Airway epithelial cell (primary cell): ENCODE data around the gene UBE4A. TPM values are rescaled to one million over a fixed set of nuclear protein-coding genes. Genes with fewer than 3 reads are reported as not detected.

Source experiments
- total RNA-seq: library from RNA; depleted of rRNA; stranded (reverse); fragments of >200 nt; gene quantifications from 2 replicates; pipeline ENCODE4 v1.2.3, GENCODE V29; 2015

UBE4A gene
- 22.4 and 32.5 TPM in 2 replicates for total RNA-seq

GRCh38 chr11:118359295-118359958 lies at the start of gene UBE4A:
Gene UBE4A, plus strand, starts transcription at chr11:118359600. Its CDS starts 5,481 bp downstream, at chr11:118365081.

GRCh38 chr11:118342503-118343161 lies 16.8 kb upstream of the UBE4A start, which contains the start of gene CD3D:
Gene CD3D, minus strand, starts transcription at chr11:118342705. Its CDS starts 98 bp downstream, at chr11:118342607.

GRCh38 chr11:118343981-118344515 lies 15.4 kb upstream of the UBE4A start, which contains the start of gene CD3G:
Gene CD3G, plus strand, starts transcription at chr11:118344344. Its CDS starts 80 bp downstream, at chr11:118344424.

GRCh38 chr11:118401151-118401879 lies 41.9 kb downstream of the UBE4A start, which contains the start of gene ATP5MG:
Gene ATP5MG, plus strand, starts transcription at chr11:118401606. Its CDS starts 60 bp downstream, at chr11:118401666.

GRCh38 chr11:118435893-118436624 lies 76.7 kb downstream of the UBE4A start, which contains the start of gene KMT2A:
Gene KMT2A, plus strand, starts transcription at chr11:118436492. Its CDS starts 21 bp downstream, at chr11:118436513.

Other genes starting within 250 kb of the UBE4A start
- 1.6 and 2.3 TPM in 2 replicates for gene SCN4B, start 206.8 kb upstream of the UBE4A start, total RNA-seq
- gene SCN2B, start 183.0 kb upstream of the UBE4A start, total RNA-seq = 0.23 and 0.42 TPM in 2 replicates
- gene JAML, start 134.6 kb upstream of the UBE4A start, total RNA-seq = not detected in 2 replicates
- gene MPZL3, start 107.2 kb upstream of the UBE4A start, total RNA-seq = 16.5 and 20.0 TPM in 2 replicates
- gene MPZL2, start 95.3 kb upstream of the UBE4A start, total RNA-seq = 114 and 137 TPM in 2 replicates
- not detected in 2 replicates for gene CD3E, start 54.9 kb upstream of the UBE4A start, total RNA-seq
- gene CD3D, start 16.9 kb upstream of the UBE4A start, total RNA-seq = not detected in 2 replicates
- not detected in 2 replicates for gene CD3G, start 15.3 kb upstream of the UBE4A start, total RNA-seq
- 64.5 and 68.8 TPM in 2 replicates for gene ATP5MG, start 42.0 kb downstream of the UBE4A start, total RNA-seq
- gene KMT2A, start 76.9 kb downstream of the UBE4A start, total RNA-seq = 13.2 and 23.0 TPM in 2 replicates
- 0.71 and 3.3 TPM in 2 replicates for gene TTC36, start 167.9 kb downstream of the UBE4A start, total RNA-seq
- gene TMEM25, start 171.6 kb downstream of the UBE4A start, total RNA-seq = 32.8 and 40.8 TPM in 2 replicates
- gene IFT46, start 206.3 kb downstream of the UBE4A start, total RNA-seq = 17.9 and 20.5 TPM in 2 replicates
- gene ARCN1, start 212.8 kb downstream of the UBE4A start, total RNA-seq = 84.0 and 111 TPM in 2 replicates
- gene PHLDB1, start 248.0 kb downstream of the UBE4A start, total RNA-seq = 51.1 and 54.2 TPM in 2 replicates